Small intestine (tissue), 7 donors: ENCODE measurements around the gene CAMTA1. TPM values are rescaled to one million over a fixed set of nuclear protein-coding genes. Genes with fewer than 3 reads are reported as not detected.

Source experiments
- DNase-seq, 2 donors: peaks; one replicate each; pipeline versions ENCODE4 v3.0.0 to v3.0.0-alpha.2; 2013
- FAIRE-seq: peaks from 2 replicates; lab custom pipeline; 2012; peaks lifted over from hg19 to GRCh38; lab: Jason Lieb, UNC
- H3K27ac ChIP-seq, 3 donors: one replicate each; pipeline ENCODE4 v1.5.1; 2013; ENCODE audit warnings: low read length in 2 of 3, mild to moderate bottlenecking in 2 of 3, control low read depth in 1 of 3, inconsistent platforms in 1 of 3, low read depth in 1 of 3, moderate library complexity in 1 of 3
- H3K27me3 ChIP-seq, 3 donors: one replicate each; pipeline ENCODE4 v1.6.1; 2013; ENCODE audit warnings: low read length in 3 of 3, inconsistent platforms in 1 of 3; ENCODE audit not compliant: control insufficient read depth in 3 of 3, insufficient read depth in 3 of 3
- H3K36me3 ChIP-seq, 3 donors: one replicate each; pipeline ENCODE4 v1.6.1; 2013; ENCODE audit warnings: low read length in 3 of 3, inconsistent platforms in 1 of 3, low read depth in 1 of 3, mild to moderate bottlenecking in 1 of 3, moderate library complexity in 1 of 3; ENCODE audit not compliant: control insufficient read depth in 3 of 3, insufficient read depth in 2 of 3
- H3K4me1 ChIP-seq, 3 donors: one replicate each; pipeline ENCODE4 v1.6.1; 2013; ENCODE audit warnings: low read length in 2 of 3, inconsistent platforms in 1 of 3, low read depth in 1 of 3, mild to moderate bottlenecking in 1 of 3, moderate library complexity in 1 of 3; ENCODE audit not compliant: control insufficient read depth in 3 of 3, insufficient read depth in 2 of 3
- H3K4me3 ChIP-seq, 3 donors: one replicate each; pipeline ENCODE4 v1.5.1; 2013; ENCODE audit warnings: low read length in 3 of 3, control low read depth in 1 of 3, inconsistent platforms in 1 of 3, low read depth in 1 of 3, mild to moderate bottlenecking in 1 of 3, moderate library complexity in 1 of 3
- H3K9me3 ChIP-seq, 2 donors: one replicate each; pipeline ENCODE4 v1.6.1; 2013; ENCODE audit warnings: low read depth in 1 of 2, low read length in 1 of 2; ENCODE audit not compliant: control insufficient read depth in 2 of 2, insufficient read depth in 1 of 2
- WGBS, 3 donors: extraction: QIAGEN DNeasy Blood & Tissue Kit; methylation state at CpG; one replicate each; pipeline ENCODE4 v1.1.7; 2013; 5-methylcytosine and 5-hydroxymethylcytosine counted together
- polyA plus RNA-seq, 4 donors: library from polyadenylated mRNA; stranded (reverse) in 3 of 4; unstranded in 1 of 4; fragments of 200-250 nt in 3 of 4; fragments of 120-200 nt in 1 of 4; gene quantifications; one replicate each; pipeline versions ENCODE4 v1.2.1 to v1.2.3, GENCODE V29; 2013
- donor health status: healthy with polysubstance abuse.
- donor health status: control.
- donor health status: control.
- donor health status: Bipolar disorder and iron deficiency.
- donor health status: healthy.

CAMTA1 gene
- polyA plus RNA-seq, 4 donors = 57.6 to 177 (median 147) TPM

DNA sequence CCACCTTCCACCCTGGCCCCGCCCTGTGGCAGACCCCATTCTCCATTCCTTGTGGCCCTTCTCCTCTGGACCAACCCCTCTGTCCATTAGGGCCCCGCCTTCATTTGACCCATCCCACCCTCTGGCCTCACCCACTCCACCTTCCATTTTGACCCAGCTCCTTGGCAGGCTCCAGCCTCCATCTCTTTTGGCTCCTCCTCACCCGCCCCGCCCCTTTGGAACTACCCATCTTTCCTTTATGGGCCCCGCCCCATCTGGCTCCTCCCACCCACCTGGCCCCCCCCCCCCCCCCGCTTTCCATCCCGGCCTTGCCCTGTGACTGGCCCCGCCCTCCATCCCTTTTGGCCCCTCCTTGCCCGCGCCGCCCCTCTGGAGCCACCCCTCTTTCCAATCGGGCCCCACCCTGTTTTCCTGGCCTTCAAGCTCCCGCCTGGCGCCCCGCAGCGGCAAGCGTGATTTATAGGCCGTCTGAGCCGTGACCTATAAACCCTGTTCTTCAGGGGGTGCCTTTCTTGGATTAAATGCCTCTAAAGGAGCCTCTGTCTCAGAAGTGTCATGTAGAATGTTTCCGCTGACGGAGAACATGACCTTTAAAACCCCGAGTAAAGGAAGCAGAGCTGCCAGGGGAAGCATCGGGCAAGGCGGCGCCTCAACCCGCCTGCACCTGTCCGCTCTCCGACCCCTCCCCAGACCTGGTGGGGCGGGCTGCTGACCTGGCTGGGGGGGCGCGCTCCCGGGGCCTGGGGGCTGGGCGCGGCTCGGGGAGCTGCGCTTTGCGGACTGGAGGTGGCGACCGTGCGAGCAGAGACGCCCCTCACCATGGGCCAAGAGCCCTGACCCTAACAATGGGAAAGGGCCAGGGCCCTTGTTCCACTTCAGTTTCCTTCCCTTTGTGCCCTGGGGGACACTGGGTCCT is 178.0 kb downstream of the CAMTA1 start:
- FAIRE-seq (no peak), DNase-seq (peak; percentile 66 to 93)
- H3K36me3 ChIP-seq = no peaks in the 10 kb centered on the region
- peak overlapping the region in 2 of 3 donors; percentile 15 to 69 for H3K27ac ChIP-seq
- WGBS, 3 donors = 3 to 10% (median 8%) methylated on average over 40 to 41 of the region's 41 CpGs
- H3K4me1 ChIP-seq = peaks cover 0 to 14% (median 0%) of the 10 kb centered on the region in 3 donors
- peak overlapping the region in 2 of 3 donors; percentile 9 to 24 for H3K4me3 ChIP-seq
- H3K9me3 ChIP-seq = no peaks in the 10 kb centered on the region
- H3K27me3 ChIP-seq = peaks cover 0 to 4% (median 4%) of the 10 kb centered on the region in 3 donors

DNA sequence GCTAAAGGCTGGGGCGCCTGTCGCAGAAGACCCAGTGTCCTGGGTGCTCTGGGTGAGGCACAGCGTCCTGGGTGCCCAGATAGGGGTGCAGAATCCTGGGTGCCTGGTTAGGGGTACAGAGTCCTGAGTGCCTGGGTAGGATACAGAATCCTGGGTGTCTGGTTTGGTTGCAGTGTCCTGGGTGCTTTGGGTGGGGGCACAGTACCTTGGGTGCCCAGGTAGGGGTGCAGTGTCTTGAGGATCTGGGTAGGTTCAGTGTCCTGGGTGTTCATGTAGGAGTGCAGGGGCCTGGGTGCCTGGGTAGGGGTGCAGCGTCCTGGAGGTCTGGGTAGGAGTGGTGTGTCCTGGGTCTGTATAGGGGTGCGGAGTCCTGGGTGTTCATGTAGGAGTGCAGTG is 178.7 kb downstream of the CAMTA1 start:
- WGBS, 3 donors = 81 to 86% (median 81%) methylated on average over 5 of the region's 5 CpGs
- no peak for FAIRE-seq
- peaks cover 0 to 14% (median 0%) of the 10 kb centered on the region in 3 donors for H3K4me1 ChIP-seq
- no peaks in the 10 kb centered on the region for H3K36me3 ChIP-seq
- peaks cover 0 to 4% (median 4%) of the 10 kb centered on the region in 3 donors for H3K27me3 ChIP-seq
- peak overlapping the region in 2 of 3 donors; percentile 15 to 69 for H3K27ac ChIP-seq
- no peak overlapping the region for H3K4me3 ChIP-seq
- no peak for DNase-seq
- H3K9me3 ChIP-seq = no peaks in the 10 kb centered on the region

DNA sequence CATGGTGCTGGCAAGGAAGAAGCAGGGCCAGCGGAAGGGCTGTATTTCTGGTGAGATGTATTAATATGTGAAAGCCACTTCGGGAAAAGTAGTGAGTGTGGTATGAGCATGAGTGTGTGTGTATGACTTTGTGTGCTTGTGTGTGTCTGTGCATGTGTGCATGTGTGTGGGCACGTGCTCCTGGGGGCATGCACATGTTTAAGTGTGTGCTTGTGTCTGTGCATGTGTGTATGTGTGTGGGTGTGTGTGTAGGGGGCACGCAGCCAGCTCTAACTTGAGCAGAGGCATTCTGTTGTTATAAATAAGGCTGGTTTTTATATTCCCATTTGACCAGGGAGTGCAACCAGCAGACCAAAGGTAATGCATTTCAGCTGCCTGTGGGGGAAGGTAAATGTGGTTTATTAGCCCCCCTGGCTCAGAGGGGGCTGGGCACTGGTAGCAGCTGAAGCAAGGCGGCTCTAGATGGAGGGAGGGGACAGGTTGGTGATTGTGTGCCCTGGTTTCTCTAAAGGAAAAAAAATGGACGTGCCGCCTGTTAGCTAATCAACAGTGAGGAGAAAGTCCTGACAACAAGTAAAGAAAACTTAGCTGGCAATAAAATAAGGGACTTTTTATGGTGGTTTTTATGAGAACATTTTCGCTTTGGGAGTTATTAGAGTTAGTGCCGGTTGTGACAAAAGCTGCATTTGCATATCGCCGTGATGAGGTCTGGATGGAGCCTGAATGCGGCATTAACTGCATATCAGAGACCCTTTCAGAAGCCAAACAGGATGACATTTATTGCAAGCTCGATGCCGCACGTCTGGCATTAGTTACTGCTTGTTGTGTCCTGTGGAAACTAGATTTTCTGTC is 180.1 kb downstream of the CAMTA1 start:
- Histone ChIP-seq H3K27me3 (peaks cover 0 to 4% (median 4%) of the 10 kb centered on the region in 3 donors), H3K27ac (no peak overlapping the region), H3K4me3 (no peak overlapping the region), H3K9me3 (no peaks in the 10 kb centered on the region), H3K36me3 (no peaks in the 10 kb centered on the region), H3K4me1 (peaks cover 0 to 14% (median 0%) of the 10 kb centered on the region in 3 donors)
- 19 to 49% (median 36%) methylated on average over 15 of the region's 15 CpGs for WGBS, 3 donors
- FAIRE-seq (no peak), DNase-seq (peak in 1 of 2 donors; percentile 35)

DNA sequence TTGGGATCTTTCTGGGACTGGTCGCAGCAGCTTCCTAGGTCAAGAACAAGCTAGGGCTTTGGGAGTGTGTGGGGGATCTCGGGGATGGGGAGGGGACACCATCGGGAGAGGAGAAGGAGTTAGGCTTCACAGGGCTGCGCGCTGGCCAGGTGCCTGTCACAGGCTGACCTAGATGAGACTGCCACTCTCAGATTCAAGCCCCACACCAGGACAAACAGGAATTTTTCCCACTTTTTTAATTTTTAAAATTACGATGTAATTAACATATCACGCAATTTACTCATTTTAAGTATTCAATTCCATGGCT is 180.6 kb downstream of the CAMTA1 start:
- no peak for DNase-seq
- H3K27me3 ChIP-seq = peaks cover 0 to 4% (median 4%) of the 10 kb centered on the region in 3 donors

DNA sequence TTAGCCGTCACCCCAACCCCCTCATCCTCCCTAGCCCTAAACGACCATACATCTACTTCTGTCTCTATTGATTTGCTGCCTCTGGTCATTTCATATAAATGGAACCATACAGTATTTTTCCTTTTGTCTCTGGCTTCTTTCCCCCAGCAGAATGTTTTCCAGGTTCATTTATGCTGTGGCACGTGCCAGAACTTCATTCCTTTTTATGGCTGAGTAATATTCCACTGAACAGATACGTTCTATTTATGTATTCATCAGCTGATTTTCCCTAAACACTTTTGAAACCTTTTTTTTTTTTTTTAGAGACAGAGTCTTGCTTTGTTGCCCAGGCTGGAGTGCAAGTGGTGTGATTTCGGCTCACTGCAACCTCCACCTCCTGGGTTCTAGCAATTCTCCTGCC is 181.1 kb downstream of the CAMTA1 start:
- H3K27me3 ChIP-seq = peaks cover 0 to 4% (median 4%) of the 10 kb centered on the region in 3 donors

More for the DNA sequence above, 180.6 kb downstream of the CAMTA1 start:
- Histone ChIP-seq H3K9me3 (no peaks in the 10 kb centered on the region), H3K4me3 (no peak overlapping the region), H3K4me1 (peaks cover 0 to 11% (median 0%) of the 10 kb centered on the region in 3 donors), H3K36me3 (no peaks in the 10 kb centered on the region), H3K27ac (no peak overlapping the region)
- 74 to 81% (median 81%) methylated on average over 7 of the region's 7 CpGs for WGBS, 3 donors
- no peak for FAIRE-seq

DNA sequence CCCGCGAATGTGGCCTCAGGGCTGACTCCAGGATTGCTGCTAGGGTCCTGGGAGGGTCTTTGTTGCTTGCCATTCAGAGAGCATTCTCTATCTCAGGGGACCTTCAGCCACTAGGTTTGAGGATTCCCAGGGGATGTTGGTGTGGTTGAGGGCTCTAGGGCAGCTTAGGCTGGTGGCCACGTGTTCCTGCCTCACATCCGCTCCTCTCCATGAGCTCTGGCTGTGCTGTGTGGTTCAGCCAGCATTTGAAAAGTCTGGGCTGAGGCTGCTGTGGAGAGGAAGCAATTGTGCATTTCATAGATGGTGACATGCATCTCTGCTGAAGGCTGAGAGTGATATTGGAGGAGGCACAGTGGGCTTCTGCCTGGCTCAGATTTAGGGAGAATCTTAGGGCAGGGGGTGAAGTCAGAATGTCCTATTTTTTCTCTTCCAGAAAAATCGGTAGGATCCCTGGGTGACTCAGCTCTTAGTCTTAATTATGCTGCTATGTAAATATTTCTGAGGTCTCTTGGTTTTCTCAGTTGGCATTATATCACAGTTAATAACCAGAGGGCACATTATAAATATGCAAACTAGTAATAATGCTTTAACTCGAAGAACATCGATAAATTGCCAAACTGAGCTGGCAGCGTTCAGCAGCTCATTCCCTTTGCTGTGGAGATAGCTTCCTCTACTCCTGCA is 182.3 kb downstream of the CAMTA1 start:
- H3K27me3 ChIP-seq = peaks cover 0 to 4% (median 0%) of the 10 kb centered on the region in 3 donors
- H3K9me3 ChIP-seq = no peaks in the 10 kb centered on the region
- FAIRE-seq (no peak), DNase-seq (no peak)
- 65 to 76% (median 72%) methylated on average over 8 of the region's 8 CpGs for WGBS, 3 donors
- H3K4me3 ChIP-seq = no peak overlapping the region
- H3K36me3 ChIP-seq = no peaks in the 10 kb centered on the region
- peaks cover 0 to 5% (median 0%) of the 10 kb centered on the region in 3 donors for H3K4me1 ChIP-seq
- no peak overlapping the region for H3K27ac ChIP-seq

More for the DNA sequence above, 181.1 kb downstream of the CAMTA1 start:
- H3K27ac ChIP-seq = no peak overlapping the region
- peaks cover 0 to 11% (median 0%) of the 10 kb centered on the region in 3 donors for H3K4me1 ChIP-seq
- no peaks in the 10 kb centered on the region for H3K9me3 ChIP-seq
- WGBS, 3 donors = 85 to 95% (median 92%) methylated on average over 5 of the region's 5 CpGs
- FAIRE-seq (no peak), DNase-seq (no peak)
- H3K4me3 ChIP-seq = no peak overlapping the region
- no peaks in the 10 kb centered on the region for H3K36me3 ChIP-seq

DNA sequence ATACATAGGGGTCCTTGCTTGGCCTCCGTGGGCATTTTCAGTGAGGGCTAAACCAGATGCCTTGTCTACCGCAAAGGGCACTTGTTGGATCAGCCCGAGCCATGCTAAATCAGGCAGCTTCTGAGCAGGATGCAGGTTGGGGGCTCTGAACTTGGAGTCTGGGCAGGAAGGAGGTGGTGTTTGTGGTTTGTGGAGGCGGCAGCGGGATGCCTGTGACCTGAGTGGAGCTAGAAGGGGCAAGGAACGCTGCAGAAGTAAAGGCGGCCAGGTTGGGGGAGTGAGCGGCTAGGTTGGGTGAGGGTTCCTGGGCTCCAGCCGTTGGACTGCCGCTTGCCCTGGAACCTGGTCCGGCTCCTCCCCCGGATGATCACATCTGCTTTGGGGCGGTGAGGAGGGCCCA is 183.9 kb downstream of the CAMTA1 start:
- FAIRE-seq = no peak
- H3K27ac ChIP-seq = no peak overlapping the region
- H3K27me3 ChIP-seq = peaks cover 0 to 4% (median 0%) of the 10 kb centered on the region in 3 donors
- 66 to 83% (median 68%) methylated on average over 13 of the region's 13 CpGs for WGBS, 3 donors
- no peaks in the 10 kb centered on the region for H3K9me3 ChIP-seq
- H3K4me1 ChIP-seq = peaks cover 0 to 5% (median 0%) of the 10 kb centered on the region in 3 donors
- DNase-seq = no peak
- no peaks in the 10 kb centered on the region for H3K36me3 ChIP-seq
- no peak overlapping the region for H3K4me3 ChIP-seq
